SHP77 treated with DMSO at 0.1 percent for 48 hours (cell line): ENCODE measurements around the gene ANAPC2.
"Not testable (repeated sequence)": the region's sequence is repeated elsewhere in the genome, so short reads cannot be mapped to it uniquely, and the experiment has no call there.

Source experiments
- DNase-seq: peaks from one replicate; lab custom pipeline; 2025; lab: John Stamatoyannopoulos, UW

The ANAPC2 gene

DNA sequence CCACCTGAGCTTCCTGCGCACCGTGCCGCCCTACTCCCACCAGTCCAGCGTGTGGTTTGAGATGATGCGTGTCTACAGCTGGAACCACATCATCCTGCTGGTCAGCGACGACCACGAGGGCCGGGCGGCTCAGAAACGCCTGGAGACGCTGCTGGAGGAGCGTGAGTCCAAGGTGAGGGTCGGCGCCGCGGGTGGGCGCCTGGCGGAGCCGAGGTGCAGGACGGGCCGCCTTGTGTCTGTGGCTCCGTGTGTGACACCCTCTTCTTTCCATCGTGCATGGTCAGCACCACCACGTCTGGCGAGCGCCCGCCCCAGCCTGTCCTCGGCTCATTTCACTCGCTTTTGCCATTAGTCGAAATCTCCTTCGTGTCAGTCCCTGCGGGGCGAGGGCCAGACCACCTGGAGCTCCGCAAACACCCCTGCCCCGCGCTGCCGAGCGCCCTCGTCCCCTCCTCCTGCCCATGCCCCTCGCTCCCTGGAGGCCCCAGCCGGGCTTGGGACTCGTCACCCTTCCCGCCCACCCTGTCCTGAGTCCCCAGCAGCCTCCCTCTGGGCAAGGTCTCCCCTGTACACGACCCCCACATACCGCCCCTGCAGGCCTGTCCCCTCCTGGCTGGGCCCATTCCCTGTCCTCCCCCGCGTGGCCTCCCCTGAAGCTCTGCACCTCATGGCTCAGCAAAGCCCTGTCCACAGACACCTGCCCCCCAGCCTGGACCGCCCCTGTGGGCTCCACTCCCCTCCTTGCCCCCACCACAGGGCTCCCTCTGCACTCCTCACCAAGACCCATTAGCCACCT, 42.4 kb downstream of the ANAPC2 start:
- no peak for DNase-seq

- DNase-seq: no peak
Measured at GRCh38 chr9:137143459-137143858, 44.9 kb downstream of the ANAPC2 start.

DNA sequence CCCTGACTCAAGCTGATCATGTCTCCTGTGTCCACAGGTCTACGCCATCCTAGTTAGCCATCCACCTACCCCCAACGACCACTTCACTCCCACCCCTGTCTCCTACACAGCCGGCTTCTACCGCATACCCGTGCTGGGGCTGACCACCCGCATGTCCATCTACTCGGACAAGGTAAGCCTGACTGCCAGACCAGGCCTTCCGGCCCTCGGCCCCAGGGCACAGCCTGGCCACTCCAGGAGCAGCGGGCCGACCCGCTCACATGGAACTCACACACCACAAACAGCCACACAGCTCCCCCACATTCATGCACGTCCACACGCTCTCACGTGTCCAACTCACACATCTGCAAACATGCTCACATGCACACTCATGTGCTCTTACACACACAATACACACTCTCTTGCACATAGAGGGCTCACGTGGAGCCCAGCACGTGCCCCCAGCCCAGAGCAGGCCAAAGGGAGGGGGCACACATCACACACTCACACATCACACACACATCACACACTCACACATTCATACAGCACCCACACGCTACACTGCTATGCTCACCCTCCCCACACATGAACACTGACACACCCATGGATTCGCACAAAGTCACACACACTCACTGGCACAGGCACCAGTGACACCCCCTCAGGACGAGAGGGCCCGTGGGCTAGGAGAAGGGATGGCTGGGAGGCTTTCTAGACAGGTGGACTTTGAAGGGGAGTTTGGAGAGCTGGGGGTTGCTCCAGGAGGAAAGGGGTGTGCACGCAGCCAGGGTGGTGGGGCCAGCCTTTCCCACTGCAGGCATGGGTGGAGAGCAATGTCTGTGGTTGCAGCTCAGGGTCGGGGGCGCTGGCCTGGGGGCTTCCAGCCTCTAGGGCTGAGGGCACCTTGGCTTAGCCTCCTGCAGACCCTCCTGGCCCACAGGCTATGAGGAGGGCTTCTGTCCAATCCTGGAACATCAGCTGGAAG, 46.1 kb downstream of the ANAPC2 start:
- DNase-seq: no peak

GRCh38 chr9:137141050-137141810, 47.1 kb downstream of the ANAPC2 start:
- no peak for DNase-seq

DNA sequence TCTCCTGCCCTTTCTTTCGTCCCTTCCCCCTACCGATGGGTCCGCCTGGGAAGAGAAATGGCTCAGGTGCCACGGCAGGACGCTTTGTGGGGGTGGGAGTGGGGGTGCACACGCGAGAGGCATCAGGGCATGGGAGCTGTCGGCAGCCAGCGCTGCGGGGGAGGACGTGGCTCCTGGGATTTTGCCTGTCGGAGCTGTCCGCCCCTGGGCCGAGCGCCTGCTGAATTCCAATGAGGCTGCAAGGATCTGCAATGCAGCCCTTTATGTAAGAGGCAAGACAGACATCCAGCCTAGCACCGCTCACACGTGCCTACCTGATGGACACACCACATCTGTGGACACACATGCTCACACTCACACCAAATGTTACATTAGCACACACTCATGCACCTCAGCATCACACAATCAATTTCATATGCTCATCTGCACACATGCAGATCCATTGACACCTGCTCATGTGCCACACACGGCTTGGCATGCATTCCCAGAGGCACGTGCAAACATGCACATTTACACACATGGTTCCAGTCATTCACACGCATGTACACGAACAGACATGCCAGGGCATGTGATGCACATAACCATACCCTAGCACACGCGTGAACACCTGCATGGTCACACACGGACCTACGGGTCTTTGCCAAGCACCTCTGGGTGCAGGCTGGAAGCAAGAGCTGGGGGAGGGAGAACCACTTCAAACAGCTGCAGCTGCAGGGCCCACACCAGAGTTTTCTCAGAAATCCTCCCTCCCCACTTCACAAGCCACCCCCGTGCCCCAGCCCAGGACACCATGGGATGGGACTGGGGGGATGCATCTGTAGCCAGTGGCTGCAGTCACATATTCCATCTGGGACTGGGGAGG, 48.0 kb downstream of the ANAPC2 start:
- no peak for DNase-seq

GRCh38 chr9:137139468-137140150, 48.8 kb downstream of the ANAPC2 start:
- no peak for DNase-seq

DNA sequence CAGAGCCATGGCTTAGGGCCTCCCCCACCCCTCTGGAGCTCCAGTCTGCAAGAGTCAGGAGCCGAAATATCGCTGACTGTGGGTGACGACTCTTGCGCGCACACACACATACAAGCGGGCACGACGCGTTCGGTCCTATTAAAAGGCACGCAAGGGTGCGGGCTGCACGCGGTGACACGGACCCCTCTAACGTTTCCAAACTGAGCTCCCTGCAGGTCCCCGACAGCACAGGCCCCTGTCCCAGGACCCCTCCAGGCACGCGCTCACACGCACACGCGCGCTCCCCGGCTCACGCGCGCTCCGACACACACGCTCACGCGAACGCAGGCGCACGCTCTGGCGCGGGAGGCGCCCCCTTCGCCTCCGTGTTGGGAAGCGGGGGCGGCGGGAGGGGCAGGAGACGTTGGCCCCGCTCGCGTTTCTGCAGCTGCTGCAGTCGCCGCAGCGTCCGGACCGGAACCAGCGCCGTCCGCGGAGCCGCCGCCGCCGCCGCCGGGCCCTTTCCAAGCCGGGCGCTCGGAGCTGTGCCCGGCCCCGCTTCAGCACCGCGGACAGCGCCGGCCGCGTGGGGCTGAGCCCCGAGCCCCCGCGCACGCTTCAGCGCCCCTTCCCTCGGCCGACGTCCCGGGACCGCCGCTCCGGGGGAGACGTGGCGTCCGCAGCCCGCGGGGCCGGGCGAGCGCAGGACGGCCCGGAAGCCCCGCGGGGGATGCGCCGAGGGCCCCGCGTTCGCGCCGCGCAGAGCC, 49.5 kb downstream of the ANAPC2 start, which contains the start of gene GRIN1:
TSS of gene GRIN1 (plus strand) at position 433 of the 746 bp plus-strand sequence. CDS start 333 bp downstream, outside the sequence.
- DNase-seq: no peak

GRCh38 chr9:137138058-137138721, 50.2 kb downstream of the ANAPC2 start:
- DNase-seq: no peak

DNA sequence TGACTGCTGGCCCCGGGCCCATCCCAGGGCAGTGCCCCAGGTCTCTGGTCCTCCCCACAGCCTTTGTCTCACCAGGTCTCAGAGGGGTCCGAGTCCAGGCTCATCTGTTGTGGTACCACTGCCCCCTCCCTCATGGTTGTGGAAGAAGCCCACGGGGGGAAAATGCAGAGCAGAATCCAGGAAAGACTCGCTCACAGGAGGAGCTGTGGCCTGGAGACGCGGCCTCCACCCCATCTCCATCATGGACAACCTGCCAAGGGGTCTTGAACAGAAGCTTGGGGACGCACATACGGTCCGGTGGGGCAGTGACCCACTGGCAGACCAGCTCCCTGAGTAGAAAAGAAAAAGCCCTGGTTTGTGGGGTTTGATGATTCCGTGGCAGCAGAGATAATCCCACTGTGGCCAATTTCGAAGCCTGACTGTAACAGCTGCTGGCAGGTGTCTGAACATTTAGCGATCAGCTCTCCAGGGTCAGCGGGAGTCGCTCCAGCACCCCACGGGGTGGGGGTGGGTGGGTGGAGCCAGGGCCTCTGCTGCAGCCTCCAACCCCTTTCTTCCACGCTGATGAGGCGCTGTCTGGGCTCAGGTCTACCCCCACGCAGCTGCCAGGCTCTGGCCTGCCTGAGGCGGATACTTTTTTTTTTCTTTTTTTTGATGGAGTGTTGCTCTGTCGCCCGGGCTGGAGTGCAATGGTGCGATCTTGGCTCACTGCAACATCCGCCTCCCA, 51.3 kb downstream of the ANAPC2 start:
- no peak for DNase-seq

DNA sequence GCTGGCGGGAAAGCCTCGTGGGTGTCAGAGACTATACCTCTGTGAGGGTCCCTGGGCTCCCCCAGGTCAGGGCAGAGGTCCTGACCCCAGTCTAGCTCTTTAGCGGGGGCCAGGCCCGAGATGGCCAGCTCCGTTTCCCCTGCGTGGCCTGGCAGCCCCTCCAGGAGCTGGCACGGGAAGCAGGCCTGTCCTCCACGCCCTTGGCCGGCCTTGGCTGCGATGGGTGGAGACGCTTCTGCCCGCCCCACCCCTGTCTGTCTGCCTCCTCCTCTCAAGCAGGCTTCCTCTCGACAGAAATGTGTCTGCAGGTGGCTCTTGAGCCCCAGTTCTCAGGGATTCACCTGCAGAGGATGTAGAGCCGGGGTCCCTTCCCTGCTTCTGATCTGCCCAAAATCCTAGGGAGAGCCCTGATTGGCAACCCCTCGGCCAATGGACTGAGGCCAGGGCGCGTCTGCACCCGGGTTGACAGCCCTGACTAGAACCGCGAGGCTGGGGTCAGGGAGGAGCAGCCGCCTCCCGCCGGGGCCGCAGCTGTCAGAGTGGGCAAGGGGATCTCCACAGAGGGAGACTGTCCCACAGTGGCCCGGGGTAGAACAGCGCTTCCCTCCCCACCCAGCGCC, 52.0 kb downstream of the ANAPC2 start:
- no peak for DNase-seq

GRCh38 chr9:137135154-137135553, 53.2 kb downstream of the ANAPC2 start:
- DNase-seq: not testable (repeated sequence)

- DNase-seq: no peak
Measured at GRCh38 chr9:137134191-137134590, 54.2 kb downstream of the ANAPC2 start.

GRCh38 chr9:137130176-137130755, 58.1 kb downstream of the ANAPC2 start:
- no peak for DNase-seq

DNA sequence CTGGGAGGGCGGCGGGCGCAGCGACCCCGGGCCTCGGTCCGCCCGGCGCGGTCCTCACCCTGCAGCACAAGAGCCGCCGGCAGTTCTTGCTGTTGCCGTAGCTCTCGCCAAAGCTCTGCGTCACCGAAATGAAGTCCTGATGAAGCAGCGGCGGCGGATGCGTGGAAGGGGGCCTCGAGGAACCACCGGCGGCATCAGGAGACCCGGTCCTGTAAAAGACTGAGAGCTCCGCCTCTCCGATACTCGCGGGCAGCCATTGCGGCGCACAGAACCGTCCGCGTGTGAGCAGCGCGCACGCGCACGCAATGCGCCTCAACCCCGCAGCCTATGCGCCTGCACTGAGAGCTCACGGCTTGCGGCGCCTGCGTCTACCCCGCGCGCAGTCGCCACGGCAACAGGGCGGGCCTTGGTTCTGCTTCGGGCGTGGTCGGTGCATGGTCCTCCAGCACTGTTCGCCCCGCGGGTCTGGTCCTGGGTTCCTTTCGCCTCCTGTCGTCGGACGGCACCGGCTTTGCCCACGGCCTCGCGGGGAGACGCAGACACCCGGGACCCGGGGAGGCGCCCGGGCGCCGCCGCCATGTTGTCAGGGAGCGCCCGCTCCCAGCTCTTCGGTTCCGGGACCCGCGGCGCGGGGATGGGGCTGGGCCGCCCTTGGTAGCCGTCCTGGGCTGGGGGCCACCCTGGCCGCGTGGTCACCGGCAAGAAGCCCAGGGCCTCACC, 58.7 kb downstream of the ANAPC2 start:
- DNase-seq: peak; percentile 86

GRCh38 chr9:137128862-137129455, 59.4 kb downstream of the ANAPC2 start:
- no peak for DNase-seq

- no peak for DNase-seq
Measured at GRCh38 chr9:137128158-137128861, 60.0 kb downstream of the ANAPC2 start.
